SK-N-SH (cell line): ENCODE results near the gene SMIM41. TPM values are rescaled to one million over a fixed set of nuclear protein-coding genes. Genes with fewer than 3 reads are reported as not detected.

ENCODE experiments used
- CTCF ChIA-PET: fragments of 300-600, 350-600 bp; formaldehyde crosslinking; extraction: SDS; loops from one replicate; lab custom pipeline; 2021; lab: Yijun Ruan, JAX
- POLR2A ChIA-PET: fragments of 350-600 bp; sonication (Branson Sonifier 250); formaldehyde crosslinking; extraction: SDS; loops from one replicate; lab custom pipeline; 2020; ENCODE audit warnings: antibody characterized with exemption, inconsistent platforms; lab: Yijun Ruan, JAX
- DNase-seq: peaks from one replicate; pipeline ENCODE4 v3.0.0; 2012
- H2AFZ ChIP-seq: fragments of 200-600 bp; sonication (generic); 2 replicates; pipeline ENCODE4 v1.8.1; 2016; ENCODE audit warnings: antibody characterized with exemption, mild to moderate bottlenecking, low read depth
- H3F3A ChIP-seq: fragments of 200-600 bp; sonication (generic); replicated peaks from 2 replicates; pipeline ENCODE3; 2016; ENCODE audit warnings: antibody characterized with exemption, mild to moderate bottlenecking; ENCODE audit not compliant: insufficient read depth
- H3K27ac ChIP-seq, 2 experiments: fragments of 200-500 bp in 1 of 2; fragments of 200-600 bp in 1 of 2; sonication (Bioruptor generic) in 1 of 2; sonication (generic), shearing (Covaris generic) in 1 of 2; 2 replicates each; pipeline versions ENCODE4 v1.5.1 to v1.6.1; 2014 to 2016; ENCODE audit warnings: low read depth in 2 of 2, inconsistent platforms in 1 of 2, low read length in 1 of 2, mild to moderate bottlenecking in 1 of 2, mixed read lengths in 1 of 2
- H3K27me3 ChIP-seq: fragments of 200-600 bp; sonication (generic), shearing (Covaris generic); 2 replicates; pipeline ENCODE4 v1.6.1; 2016; ENCODE audit warnings: mixed run types; ENCODE audit not compliant: insufficient read depth
- H3K36me3 ChIP-seq, 2 experiments: fragments of 200-500 bp in 1 of 2; fragments of 200-600 bp in 1 of 2; sonication (Bioruptor generic) in 1 of 2; sonication (generic) in 1 of 2; replicated peaks in 1 of 2; 2 replicates each; pipeline versions ENCODE3 to v1.5.1; 2014 to 2016; ENCODE audit warnings: low read length in 1 of 2, mild to moderate bottlenecking in 1 of 2; ENCODE audit not compliant: insufficient read depth in 2 of 2, control insufficient read depth in 1 of 2
- H3K4me1 ChIP-seq, 2 experiments: fragments of 200-500 bp in 1 of 2; fragments of 200-600 bp in 1 of 2; sonication (Bioruptor generic) in 1 of 2; sonication (generic), shearing (Covaris generic) in 1 of 2; 2 replicates each; pipeline versions ENCODE4 v1.5.1 to v1.6.1; 2014 to 2016; ENCODE audit warnings: low read depth in 1 of 2, low read length in 1 of 2, mixed run types in 1 of 2; ENCODE audit not compliant: insufficient read depth in 2 of 2, control insufficient read depth in 1 of 2
- H3K4me2 ChIP-seq: fragments of 200-600 bp; sonication (generic), shearing (Covaris generic); 2 replicates; pipeline ENCODE4 v1.6.1; 2017; ENCODE audit warnings: mixed run types
- H3K4me3 ChIP-seq, 2 experiments: fragments of 200-500 bp in 1 of 2; fragments of 200-600 bp in 1 of 2; sonication (Bioruptor generic) in 1 of 2; sonication (generic), shearing (Covaris generic) in 1 of 2; 2 replicates each; pipeline versions ENCODE4 v1.5.1 to v1.8.1; 2014 to 2016; ENCODE audit warnings: low read depth in 2 of 2, inconsistent platforms in 1 of 2, low read length in 1 of 2, mild to moderate bottlenecking in 1 of 2, mixed read lengths in 1 of 2, moderate library complexity in 1 of 2
- H3K79me2 ChIP-seq: fragments of 200-600 bp; sonication (generic); 2 replicates; pipeline ENCODE4 v1.8.1; 2017; ENCODE audit warnings: mild to moderate bottlenecking; ENCODE audit not compliant: insufficient read depth
- H3K9ac ChIP-seq: fragments of 200-600 bp; sonication (generic); 2 replicates; pipeline ENCODE4 v1.6.1; 2017; ENCODE audit warnings: mixed run types
- H3K9me2 ChIP-seq: fragments of 200-600 bp; sonication (generic); 2 replicates; pipeline ENCODE4 v1.6.1; 2017; ENCODE audit warnings: mixed run types
- H3K9me3 ChIP-seq: fragments of 200-600 bp; sonication (generic); 2 replicates; pipeline ENCODE4 v1.6.1; 2017; ENCODE audit warnings: mixed run types, mild to moderate bottlenecking, moderate library complexity
- H4K20me1 ChIP-seq: fragments of 200-600 bp; sonication (generic); 2 replicates; pipeline ENCODE4 v1.6.1; 2017; ENCODE audit warnings: mild to moderate bottlenecking, mixed run types; ENCODE audit not compliant: insufficient read depth
- ELF1 ChIP-seq: IDR thresholded peaks from 2 replicates; pipeline ENCODE4 v1.4.0; 2012
- MAX ChIP-seq: IDR thresholded peaks from 2 replicates; pipeline ENCODE4 v1.4.0; 2012; ENCODE audit warnings: low read depth
- MEF2A ChIP-seq: IDR thresholded peaks from 2 replicates; pipeline ENCODE4 v1.4.0; 2012; ENCODE audit warnings: low read depth, borderline replicate concordance
- NRF1 ChIP-seq: IDR thresholded peaks from 2 replicates; pipeline ENCODE4 v1.6.1; 2012; ENCODE audit warnings: low read depth, mild to moderate bottlenecking, low read length
- PBX3 ChIP-seq: IDR thresholded peaks from 2 replicates; pipeline ENCODE4; 2012
- TEAD4 ChIP-seq: IDR thresholded peaks from 2 replicates; pipeline ENCODE4 v1.4.0; 2012; ENCODE audit warnings: mild to moderate bottlenecking, borderline replicate concordance; ENCODE audit not compliant: insufficient read depth
- YY1 ChIP-seq: IDR thresholded peaks from 2 replicates; pipeline ENCODE4 v1.4.0; 2012; ENCODE audit warnings: low read depth, mild to moderate bottlenecking
- whole genome bisulfite sequencing: methylation state at CpG from one replicate; pipeline ENCODE4 v1.1.6; 2017; ENCODE audit warnings: low lambda C conversion rate; 5-methylcytosine and 5-hydroxymethylcytosine counted together
- polyA plus RNA-seq, 3 experiments: library from polyadenylated mRNA; depleted of rRNA; stranded (reverse); fragments of >200 nt; gene quantifications; 2 replicates each; pipeline ENCODE4 v1.2.3, GENCODE V29; 2012

Gene SMIM41
- polyA plus RNA-seq, 1 of the 3 experiments (the other 2 are of a cell fraction), result not detected

GRCh38 chr12:52157566-52158150 is 78.2 kb downstream of the SMIM41 start:
- TF ChIP-seq ELF1, result no peak
- no peak for TF ChIP-seq NRF1
- no peak for TF ChIP-seq MEF2A
- TF ChIP-seq MAX, result no peak
- TF ChIP-seq TEAD4, result no peak
- TF ChIP-seq PBX3, result no peak
- TF ChIP-seq YY1, result no peak
- H3K4me1 ChIP-seq, result no peaks in the 10 kb centered on the region
- H2AFZ ChIP-seq, result no peak overlapping the region
- H3K9me2 ChIP-seq, result no peaks in the 10 kb centered on the region
- no peak overlapping the region for H3K27ac ChIP-seq
- H3K9ac ChIP-seq, result no peak overlapping the region
- peaks cover 3% of the 10 kb centered on the region for H3F3A ChIP-seq
- no peak overlapping the region for H3K4me2 ChIP-seq
- no peaks in the 10 kb centered on the region for H3K36me3 ChIP-seq
- DNase-seq, result no peak
- POLR2A ChIA-PET, result no interaction called here
- 73% methylated on average over 5 of the region's 5 CpGs for WGBS
- CTCF ChIA-PET, result interaction anchor here (0.6 to 7.5 kb wide), 41 partner anchors 8 to 726 kb away, joined by 3 to 110 read pairs (median 5); partner anchors contain the start of genes KRT80 and KRT83
- no peak overlapping the region for H3K4me3 ChIP-seq
- no peaks in the 10 kb centered on the region for H4K20me1 ChIP-seq
- H3K9me3 ChIP-seq, result no peaks in the 10 kb centered on the region
- H3K79me2 ChIP-seq, result no peaks in the 10 kb centered on the region
- H3K27me3 ChIP-seq, result no peaks in the 10 kb centered on the region

Other genes with a start within 250 kb of the SMIM41 start
- 0.05 and 0.08 TPM in 2 replicates for gene FIGNL2, start 231.0 kb upstream of the SMIM41 start, polyA plus RNA-seq (2012; rRNA removed)
- not detected in 2 replicates for gene ANKRD33, start 191.6 kb upstream of the SMIM41 start, polyA plus RNA-seq (2012; rRNA removed)
- 0.07 and 0.08 TPM in 2 replicates for gene ACVRL1, start 172.2 kb upstream of the SMIM41 start, polyA plus RNA-seq (2012; rRNA removed)
- 12.1 and 13.5 TPM in 2 replicates for gene ACVR1B, start 128.0 kb upstream of the SMIM41 start, polyA plus RNA-seq (2012; rRNA removed)
- 1.7 and 2.4 TPM in 2 replicates for gene TAMALIN, start 72.8 kb upstream of the SMIM41 start, polyA plus RNA-seq (2012; rRNA removed)
- 75.2 and 120 TPM in 2 replicates for gene NR4A1, start 28.3 kb upstream of the SMIM41 start, polyA plus RNA-seq (2012; rRNA removed)
- gene ATG101, start 9.7 kb upstream of the SMIM41 start, polyA plus RNA-seq (2012; rRNA removed), result 160 and 170 TPM in 2 replicates
- 14.9 and 17.4 TPM in 2 replicates for gene KRT80, start 112.3 kb downstream of the SMIM41 start, polyA plus RNA-seq (2012; rRNA removed)
- 3.2 and 5.4 TPM in 2 replicates for gene KRT7, start 153.5 kb downstream of the SMIM41 start, polyA plus RNA-seq (2012; rRNA removed)
- gene KRT86, start 194.9 kb downstream of the SMIM41 start, polyA plus RNA-seq (2012; rRNA removed), result 0.34 and 0.56 TPM in 2 replicates
- gene KRT81, start 211.8 kb downstream of the SMIM41 start, polyA plus RNA-seq (2012; rRNA removed), result 0.80 and 1.9 TPM in 2 replicates
- 0.03 TPM in 1 of 2 replicates, not detected in the other for gene KRT83, start 241.7 kb downstream of the SMIM41 start, polyA plus RNA-seq (2012; rRNA removed)